Measurements from ENCODE around the gene OR13H1.
"Not testable (repeated sequence)": the region's sequence is repeated elsewhere in the genome, so short reads cannot be mapped to it uniquely, and the experiment has no call there.

OR13H1 gene, protein sequence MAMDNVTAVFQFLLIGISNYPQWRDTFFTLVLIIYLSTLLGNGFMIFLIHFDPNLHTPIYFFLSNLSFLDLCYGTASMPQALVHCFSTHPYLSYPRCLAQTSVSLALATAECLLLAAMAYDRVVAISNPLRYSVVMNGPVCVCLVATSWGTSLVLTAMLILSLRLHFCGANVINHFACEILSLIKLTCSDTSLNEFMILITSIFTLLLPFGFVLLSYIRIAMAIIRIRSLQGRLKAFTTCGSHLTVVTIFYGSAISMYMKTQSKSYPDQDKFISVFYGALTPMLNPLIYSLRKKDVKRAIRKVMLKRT

GRCh38 chrX:131543774-131544173 is at the start of gene OR13H1:
OR13H1 (plus strand) TSS chrX:131544074; CDS start chrX:131544074, 0 bp downstream.
- DNase-seq: no peak
- ATAC-seq: no peak

GRCh38 chrX:131501556-131501955 is 42.3 kb upstream of the OR13H1 start:
- DNase-seq, ATAC-seq: not testable (repeated sequence)

DNA sequence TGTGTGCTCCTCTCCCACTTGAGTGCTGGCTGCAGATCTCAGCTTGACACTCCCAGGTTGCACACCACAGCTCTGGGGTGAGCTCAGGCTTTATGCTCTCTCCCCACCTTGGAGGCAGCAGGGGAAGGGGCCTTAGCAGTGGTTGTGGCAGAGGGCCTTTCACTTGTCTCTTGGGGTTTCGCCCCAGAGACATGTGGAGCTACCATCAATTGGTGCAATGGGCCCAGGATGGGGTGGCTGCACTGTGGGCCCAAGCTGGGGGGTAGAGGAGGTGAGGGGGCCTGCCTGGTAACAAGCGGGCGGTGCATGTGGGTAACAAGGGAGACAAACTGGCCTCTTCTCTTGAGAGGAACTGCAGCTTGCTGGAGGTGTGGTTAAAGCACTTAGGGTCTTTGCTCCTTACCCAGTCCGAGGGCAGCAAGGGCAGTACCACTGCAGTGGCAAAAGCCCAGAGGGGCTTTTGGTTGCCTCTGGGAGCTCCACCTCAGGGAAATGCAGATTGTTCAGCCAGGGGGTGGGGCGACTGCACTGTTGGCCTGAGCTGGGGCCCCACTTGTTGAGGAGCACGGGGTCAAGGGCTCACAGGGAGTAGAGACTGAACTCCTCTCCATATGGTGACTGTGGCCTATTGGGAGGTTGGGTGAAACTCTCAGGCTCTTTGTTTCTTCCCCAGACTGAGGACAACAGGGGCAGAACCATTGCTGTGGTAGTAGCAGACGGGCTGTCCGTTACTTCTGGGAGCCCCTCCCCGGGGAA is 30.5 kb upstream of the OR13H1 start:
- no peak for ATAC-seq
- no peak for DNase-seq

DNA sequence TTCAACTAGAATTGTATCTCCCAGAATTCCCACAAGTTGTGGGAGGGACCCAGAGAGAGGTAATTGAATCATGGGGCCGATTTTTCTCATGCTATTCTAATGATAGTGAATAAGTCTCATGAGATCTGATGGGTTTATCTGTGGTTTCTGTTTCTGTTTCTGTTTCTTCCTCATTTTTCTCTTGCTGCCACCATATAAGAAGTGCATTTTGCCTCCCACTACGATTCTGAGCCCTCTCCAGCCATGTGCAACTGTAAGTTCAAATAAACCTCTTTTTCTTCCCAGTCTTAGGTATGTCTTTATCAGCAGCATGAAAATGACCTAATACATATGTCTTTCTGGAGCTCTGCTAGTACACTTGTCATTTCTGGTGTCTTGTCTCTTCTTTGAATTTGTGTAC is 22.1 kb upstream of the OR13H1 start:
- ATAC-seq (no peak), DNase-seq (no peak)

GRCh38 chrX:131544218-131544617 is 344 bp downstream of the OR13H1 start:
- DNase-seq (no peak), ATAC-seq (no peak)

DNA sequence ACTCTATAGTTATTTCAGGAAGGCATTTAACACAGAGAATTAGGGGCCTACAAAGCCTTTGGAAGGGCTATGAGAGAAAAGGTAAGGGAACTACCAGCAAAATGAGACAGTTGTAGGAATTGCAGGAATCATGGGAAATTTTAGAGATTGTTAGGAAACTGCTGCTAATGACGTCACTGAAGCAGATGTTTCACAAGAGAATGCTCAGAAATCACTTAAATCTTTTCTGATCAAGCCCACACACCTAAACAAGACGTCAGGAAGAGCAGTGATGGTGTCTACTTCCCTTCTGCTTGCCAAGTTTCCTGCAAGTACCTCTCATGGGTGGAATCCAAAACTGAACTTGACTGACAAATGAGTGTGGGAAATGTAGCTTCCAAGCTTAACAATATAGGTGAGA is 5.1 kb downstream of the OR13H1 start:
- ATAC-seq: no peak
- DNase-seq: no peak

DNA sequence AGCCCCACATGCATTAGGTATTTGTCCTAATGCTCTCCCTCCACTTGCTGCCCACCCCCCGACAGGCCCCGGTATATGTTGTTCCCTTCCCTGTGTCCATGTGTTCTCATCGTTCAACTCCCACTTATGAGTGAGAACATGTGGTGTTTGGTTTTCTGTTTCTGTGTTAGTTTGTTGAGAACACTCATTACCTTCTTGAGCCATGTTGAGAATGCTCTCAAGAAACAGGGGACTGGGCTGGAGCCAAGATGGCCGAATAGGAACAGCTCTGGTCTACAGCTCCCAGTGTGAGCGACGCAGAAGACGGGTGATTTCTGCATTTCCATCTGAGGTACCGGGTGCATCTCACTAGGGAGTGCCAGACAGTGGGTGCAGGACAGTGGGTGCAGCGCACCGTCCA is 8.6 kb downstream of the OR13H1 start:
- ATAC-seq, DNase-seq: not testable (repeated sequence)

GRCh38 chrX:131558562-131558961 is 14.7 kb downstream of the OR13H1 start:
- no peak for ATAC-seq

GRCh38 chrX:131564553-131565229 is 20.8 kb downstream of the OR13H1 start:
- DNase-seq: no peak
- ATAC-seq: no peak

More at GRCh38 chrX:131558562-131558961, 14.7 kb downstream of the OR13H1 start:
- no peak for DNase-seq

DNA sequence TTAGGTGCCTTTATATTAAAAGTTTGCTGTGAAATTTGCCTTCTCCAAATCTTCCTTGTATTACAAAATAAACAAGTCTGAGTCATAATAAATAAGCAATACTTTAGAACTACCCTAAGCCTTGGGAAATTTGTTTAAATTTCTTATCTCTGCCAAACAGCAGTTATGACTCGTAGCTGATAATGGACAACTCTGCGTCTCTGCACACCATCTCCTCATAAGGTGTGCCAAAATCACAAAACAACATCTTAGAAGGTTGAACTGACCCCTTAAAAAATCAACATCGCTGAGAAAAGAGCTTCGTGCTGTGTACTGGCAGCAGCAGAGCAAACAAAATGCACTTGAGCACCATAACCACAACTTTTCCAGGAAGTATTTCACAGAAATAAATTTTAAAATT is 22.0 kb downstream of the OR13H1 start:
- DNase-seq (no peak), ATAC-seq (no peak)

DNA sequence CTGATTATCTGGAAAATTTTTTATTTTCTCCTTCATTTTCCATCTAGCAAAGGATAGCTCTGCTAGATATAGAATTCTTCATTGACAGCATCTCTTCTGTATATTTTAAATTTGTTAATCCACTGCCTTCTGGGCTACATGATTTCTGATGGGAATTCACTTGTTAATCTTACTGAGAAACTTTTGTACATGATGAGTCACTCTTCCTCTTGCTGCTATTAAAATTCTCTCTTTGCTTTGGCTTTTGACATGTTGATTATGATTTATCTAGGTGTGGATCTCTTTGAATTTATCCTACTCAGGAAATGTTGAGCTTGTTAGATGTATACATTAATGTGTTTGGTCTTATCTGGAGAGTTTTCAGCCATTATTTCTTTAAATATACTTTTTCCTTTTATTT is 27.5 kb downstream of the OR13H1 start:
- DNase-seq: no peak
- no peak for ATAC-seq

GRCh38 chrX:131572372-131573014 is 28.6 kb downstream of the OR13H1 start:
- ATAC-seq: no peak
- no peak for DNase-seq

- ATAC-seq (no peak), DNase-seq (no peak)
Observed at GRCh38 chrX:131577413-131577812, 33.5 kb downstream of the OR13H1 start.

DNA sequence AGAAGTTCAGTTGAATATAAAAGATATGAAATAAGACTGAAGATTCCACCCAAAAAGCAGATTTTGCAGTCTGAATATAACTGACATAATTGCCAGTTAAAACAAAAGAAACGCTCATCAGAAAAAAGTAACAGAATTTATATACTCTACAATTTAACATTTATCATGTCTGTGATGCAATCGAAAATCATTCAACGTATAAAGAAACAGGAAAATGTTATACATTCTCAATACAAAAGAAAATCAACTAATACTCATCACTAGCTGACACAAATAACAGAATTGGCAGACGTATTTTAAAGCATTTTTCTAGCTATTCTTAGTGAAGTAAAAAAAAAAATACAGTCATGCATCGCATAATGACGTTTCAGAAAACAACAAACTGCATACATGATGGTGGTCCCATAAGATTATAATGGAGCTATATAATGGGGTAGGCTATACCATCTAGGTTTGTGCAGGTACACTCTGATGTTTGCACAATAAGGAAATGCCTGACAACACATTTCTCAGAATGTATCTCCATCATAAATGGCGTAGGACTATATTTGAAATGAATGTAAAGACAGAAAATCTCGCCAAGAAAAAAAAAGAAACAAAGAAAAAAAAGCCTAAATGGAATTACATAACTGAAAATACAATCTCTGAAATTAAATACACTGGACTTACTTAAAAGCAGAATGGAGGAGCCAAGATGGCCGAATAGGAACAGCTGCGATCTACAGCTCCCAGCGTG is 34.3 kb downstream of the OR13H1 start:
- ATAC-seq (no peak), DNase-seq (no peak)

DNA sequence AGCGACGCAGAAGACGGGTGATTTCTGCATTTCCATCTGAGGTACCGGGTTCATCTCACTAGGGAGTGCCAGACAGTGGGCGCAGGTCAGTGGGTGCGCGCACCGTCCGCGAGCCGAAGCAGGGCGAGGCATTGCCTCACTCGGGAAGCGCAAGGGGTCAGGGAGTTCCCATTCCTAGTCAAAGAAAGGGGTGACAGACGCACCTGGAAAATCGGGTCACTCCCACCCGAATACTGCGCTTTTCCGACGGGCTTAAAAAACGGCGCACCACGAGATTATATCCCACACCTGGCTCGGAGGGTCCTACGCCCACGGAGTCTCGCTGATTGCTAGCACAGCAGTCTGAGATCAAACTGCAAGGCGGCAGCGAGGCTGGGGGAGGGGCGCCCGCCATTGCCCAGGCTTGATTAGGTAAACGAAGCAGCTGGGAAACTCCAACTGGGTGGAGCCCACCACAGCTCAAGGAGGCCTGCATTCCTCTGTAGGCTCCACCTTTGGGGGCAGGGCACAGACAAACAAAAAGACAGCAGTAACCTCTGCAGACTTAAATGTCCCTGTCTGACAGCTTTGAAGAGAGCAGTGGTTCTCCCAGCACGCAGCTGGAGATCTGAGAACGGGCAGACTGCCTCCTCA is 35.0 kb downstream of the OR13H1 start:
- not testable (repeated sequence) for ATAC-seq, DNase-seq

DNA sequence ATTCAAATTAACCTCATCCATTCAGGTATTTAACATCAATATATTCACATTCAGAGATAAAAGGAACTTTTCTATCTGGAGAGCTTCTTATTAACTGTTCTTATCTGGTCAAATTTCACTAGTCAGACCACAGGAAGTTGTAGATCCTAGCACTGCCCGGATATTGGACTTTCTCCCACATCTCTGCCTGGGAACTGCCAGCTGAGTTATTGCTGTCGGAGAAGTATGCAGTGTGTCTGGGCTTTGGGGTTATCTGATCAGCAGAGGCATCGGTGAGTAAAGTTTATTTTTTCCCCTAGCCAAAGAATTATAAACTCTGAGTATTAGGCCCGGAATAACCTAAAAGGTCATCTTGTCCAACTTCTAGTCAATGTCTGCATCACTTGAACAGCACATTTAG is 45.1 kb downstream of the OR13H1 start:
- DNase-seq (no peak), ATAC-seq (no peak)
